Karpas-422 (cell line): Measurements from ENCODE around the gene RPL22. TPM values are rescaled to one million over a fixed set of nuclear protein-coding genes. Genes with fewer than 3 reads are reported as not detected.
A peak's percentile ranks its signal among the peaks of the same experiment; 100 is the strongest.
"Not testable (repeated sequence)": the region's sequence is repeated elsewhere in the genome, so short reads cannot be mapped to it uniquely, and the experiment has no call there.

Experiments
- DNase-seq: peaks from one replicate; pipeline ENCODE4 v3.0.0-alpha.2; 2015
- H2AFZ ChIP-seq: fragments of 200-600 bp; sonication (generic); 2 replicates; pipeline ENCODE4 v1.6.1; 2014; ENCODE audit warnings: antibody characterized with exemption, low read length, mixed read lengths
- H3K27ac ChIP-seq: fragments of 200-600 bp; sonication (generic); 2 replicates; pipeline ENCODE4 v1.5.1; 2014; ENCODE audit warnings: mild to moderate bottlenecking, low read length, moderate library complexity
- H3K27me3 ChIP-seq: fragments of 200-600 bp; sonication (generic); 2 replicates; pipeline ENCODE4 v1.6.1; 2014; ENCODE audit warnings: low read length, mixed read lengths
- H3K36me3 ChIP-seq: fragments of 200-600 bp; sonication (generic); 2 replicates; pipeline ENCODE4 v1.6.1; 2014; ENCODE audit warnings: low read length, mixed read lengths; ENCODE audit not compliant: insufficient read depth
- H3K4me1 ChIP-seq: fragments of 200-600 bp; sonication (generic); 2 replicates; pipeline ENCODE4 v1.6.1; 2014; ENCODE audit warnings: mild to moderate bottlenecking, low read length, mixed read lengths
- H3K4me2 ChIP-seq: fragments of 200-600 bp; sonication (generic); 2 replicates; pipeline ENCODE4 v1.6.1; 2014; ENCODE audit warnings: low read length, low read depth, mild to moderate bottlenecking; ENCODE audit not compliant: poor library complexity, severe bottlenecking
- H3K4me3 ChIP-seq: fragments of 200-600 bp; sonication (generic); 2 replicates; pipeline ENCODE4 v1.5.1; 2014; ENCODE audit warnings: mild to moderate bottlenecking, antibody characterized with exemption, low read length, mixed read lengths
- H3K79me2 ChIP-seq: fragments of 200-600 bp; sonication (generic); 2 replicates; pipeline ENCODE4 v1.6.1; 2014; ENCODE audit warnings: mild to moderate bottlenecking, low read length, mixed read lengths
- H3K9ac ChIP-seq: fragments of 200-600 bp; sonication (generic); 2 replicates; pipeline ENCODE4 v1.6.0; 2014; ENCODE audit warnings: low read length
- H3K9me2 ChIP-seq: fragments of 200-600 bp; sonication (generic), shearing (Covaris generic); replicated peaks from 2 replicates; pipeline ENCODE4 v1.6.0; 2014; ENCODE audit warnings: mild to moderate bottlenecking, low read length, moderate library complexity; ENCODE audit not compliant: insufficient read depth
- H3K9me3 ChIP-seq: fragments of 300-700, 200-600 bp; sonication (generic); 2 replicates; pipeline ENCODE4 v1.6.1; 2014; ENCODE audit warnings: low read length, mixed read lengths
- H4K20me1 ChIP-seq: fragments of 200-600 bp; sonication (generic); 2 replicates; pipeline ENCODE4 v1.6.1; 2014; ENCODE audit warnings: mild to moderate bottlenecking, antibody characterized with exemption, low read length, low read depth; ENCODE audit not compliant: insufficient read depth
- total RNA-seq: library from RNA; depleted of rRNA; stranded (reverse); fragments of >200 nt; shearing (Covaris generic); gene quantifications from 2 replicates; pipeline ENCODE4 v1.2.3, GENCODE V29; 2014; ENCODE audit warnings: low replicate concordance

Gene RPL22
- total RNA-seq, 1 experiment from 2014 or later = 183 TPM

- H3K9me2 ChIP-seq = no peaks in the 10 kb centered on the region
- H3K36me3 ChIP-seq = peaks cover 20% of the 10 kb centered on the region; the same call in 1 of the 2 replicates
- H3K4me2 ChIP-seq = no peak overlapping the region
Measured at GRCh38 chr1:6220236-6220635, 20.8 kb upstream of the RPL22 start.

GRCh38 chr1:6219641-6220040, 20.2 kb upstream of the RPL22 start:
- not testable (repeated sequence) for H3K27ac ChIP-seq, H3K9me2 ChIP-seq, H3K9me3 ChIP-seq, H3K9ac ChIP-seq, H3K4me1 ChIP-seq, H3K27me3 ChIP-seq, H3K4me2 ChIP-seq, H3K79me2 ChIP-seq, DNase-seq, H2AFZ ChIP-seq, H4K20me1 ChIP-seq, H3K4me3 ChIP-seq
- H3K36me3 ChIP-seq = peaks cover 14% of the 10 kb centered on the region; the same call in 1 of the 2 replicates

More at GRCh38 chr1:6220236-6220635, 20.8 kb upstream of the RPL22 start:
- no peak overlapping the region for H2AFZ ChIP-seq
- no peak overlapping the region for H3K9ac ChIP-seq
- no peaks in the 10 kb centered on the region for H3K79me2 ChIP-seq
- H4K20me1 ChIP-seq = peaks cover 5% of the 10 kb centered on the region; the same call in 1 of the 2 replicates
- no peaks in the 10 kb centered on the region for H3K27me3 ChIP-seq
- peaks cover 8% of the 10 kb centered on the region for H3K4me1 ChIP-seq
- H3K27ac ChIP-seq = no peak overlapping the region
- no peaks in the 10 kb centered on the region for H3K9me3 ChIP-seq
- no peak for DNase-seq
- no peak overlapping the region for H3K4me3 ChIP-seq

GRCh38 chr1:6218375-6219164, 19.2 kb upstream of the RPL22 start:
- no peak overlapping the region for H2AFZ ChIP-seq
- H3K9me3 ChIP-seq = no peaks in the 10 kb centered on the region
- no peak overlapping the region for H3K4me2 ChIP-seq
- H3K27me3 ChIP-seq = no peaks in the 10 kb centered on the region
- no peak overlapping the region for H3K4me3 ChIP-seq
- DNase-seq = peak; percentile 61
- H3K36me3 ChIP-seq = peaks cover 6% of the 10 kb centered on the region; the same call in 1 of the 2 replicates
- H3K27ac ChIP-seq = no peak overlapping the region
- peaks cover 5% of the 10 kb centered on the region; the same call in 1 of the 2 replicates for H4K20me1 ChIP-seq
- H3K79me2 ChIP-seq = no peaks in the 10 kb centered on the region
- no peak overlapping the region for H3K9ac ChIP-seq
- H3K9me2 ChIP-seq = no peaks in the 10 kb centered on the region
- peaks cover 8% of the 10 kb centered on the region for H3K4me1 ChIP-seq

- no peaks in the 10 kb centered on the region for H3K27me3 ChIP-seq
- H3K27ac ChIP-seq = no peak overlapping the region
- H3K4me1 ChIP-seq = peaks cover 14% of the 10 kb centered on the region
- H3K4me3 ChIP-seq = peak overlapping the region; percentile 34; the same call in 1 of the 2 replicates
- H3K79me2 ChIP-seq = no peaks in the 10 kb centered on the region
- H3K4me2 ChIP-seq = peak overlapping the region; percentile 49
- H4K20me1 ChIP-seq = no peaks in the 10 kb centered on the region
- H3K36me3 ChIP-seq = no peaks in the 10 kb centered on the region
- peak overlapping the region; percentile 74; the same call in 1 of the 2 replicates for H2AFZ ChIP-seq
- peak; percentile 72 for DNase-seq
- H3K9me3 ChIP-seq = no peaks in the 10 kb centered on the region
- peak overlapping the region; percentile 34; the same call in 1 of the 2 replicates for H3K9ac ChIP-seq
- H3K9me2 ChIP-seq = no peaks in the 10 kb centered on the region
Measured at GRCh38 chr1:6212193-6212959, 13.0 kb upstream of the RPL22 start.

GRCh38 chr1:6211731-6212130, 12.3 kb upstream of the RPL22 start:
- Histone ChIP-seq H4K20me1 (no peaks in the 10 kb centered on the region), H3K27me3 (no peaks in the 10 kb centered on the region), H3K79me2 (no peaks in the 10 kb centered on the region), H3K9ac (no peak overlapping the region), H2AFZ (no peak overlapping the region), H3K9me2 (no peaks in the 10 kb centered on the region), H3K27ac (no peak overlapping the region), H3K4me2 (no peak overlapping the region), H3K36me3 (no peaks in the 10 kb centered on the region), H3K4me3 (no peak overlapping the region), H3K9me3 (no peaks in the 10 kb centered on the region), H3K4me1 (peaks cover 14% of the 10 kb centered on the region)
- DNase-seq = no peak

GRCh38 chr1:6210591-6211355, 11.4 kb upstream of the RPL22 start:
- H3K9ac ChIP-seq = no peak overlapping the region
- no peak overlapping the region for H3K4me2 ChIP-seq
- H4K20me1 ChIP-seq = no peaks in the 10 kb centered on the region
- no peak for DNase-seq
- H3K27me3 ChIP-seq = no peaks in the 10 kb centered on the region
- H3K4me3 ChIP-seq = no peak overlapping the region
- H3K79me2 ChIP-seq = no peaks in the 10 kb centered on the region
- no peaks in the 10 kb centered on the region for H3K9me3 ChIP-seq
- H3K36me3 ChIP-seq = no peaks in the 10 kb centered on the region
- no peak overlapping the region for H2AFZ ChIP-seq
- H3K4me1 ChIP-seq = peaks cover 14% of the 10 kb centered on the region
- no peak overlapping the region for H3K27ac ChIP-seq
- no peaks in the 10 kb centered on the region for H3K9me2 ChIP-seq

- Histone ChIP-seq H3K9me2 (no peaks in the 10 kb centered on the region), H3K27me3 (no peaks in the 10 kb centered on the region), H4K20me1 (no peaks in the 10 kb centered on the region), H3K27ac (no peak overlapping the region), H3K9ac (no peak overlapping the region), H3K4me1 (peaks cover 14% of the 10 kb centered on the region), H3K9me3 (no peaks in the 10 kb centered on the region), H3K4me3 (no peak overlapping the region), H3K36me3 (no peaks in the 10 kb centered on the region), H2AFZ (no peak overlapping the region), H3K4me2 (no peak overlapping the region), H3K79me2 (no peaks in the 10 kb centered on the region)
- DNase-seq = peak; percentile 81
Measured at GRCh38 chr1:6209661-6210580, 10.5 kb upstream of the RPL22 start.
